ENCODE results near the gene USP24. TPM values are rescaled to one million over a fixed set of nuclear protein-coding genes. Genes with fewer than 3 reads are reported as not detected.
A peak's percentile ranks its signal among the peaks of the same experiment; 100 is the strongest.

The USP24 gene
- total and polyA plus RNA-seq, 3 donors from 2014 or later = 20.2 to 50.9 (median 50.3) TPM

- intact Hi-C loops (cut with DNase I; ENCODE audit: low total_unique reads) = no loop called here
- WGBS, 2 donors = 83 to 88% methylated on average over 6 of the region's 6 CpGs
- Histone ChIP-seq H3K4me1 (no peaks in the 10 kb centered on the region), H3K9me3 (no peaks in the 10 kb centered on the region), H3K27ac (no peak overlapping the region), H3K36me3 (ENCODE audit: low read depth, missing control alignments) (no peaks in the 10 kb centered on the region), H3K27me3 (no peaks in the 10 kb centered on the region), H3K4me3 (no peak overlapping the region)
- TF ChIP-seq POLR2A (IDR thresholded peaks at IDR 0.05) (no peak), CTCF (IDR thresholded peaks at IDR 0.05) (no peak)
- DNase-seq = no peak
Observed at GRCh38 chr1:55222152-55222551, 7.0 kb upstream of the USP24 start.

- no peaks in the 10 kb centered on the region for H3K9me3 ChIP-seq
- H3K27me3 ChIP-seq = no peaks in the 10 kb centered on the region
- WGBS, 2 donors = 33 to 44% methylated on average over 6 of the region's 6 CpGs
- intact Hi-C loops (cut with DNase I; ENCODE audit: low total_unique reads) = no loop called here
- no peak overlapping the region for H3K4me3 ChIP-seq
- DNase-seq = no peak
- TF ChIP-seq POLR2A (IDR thresholded peaks at IDR 0.05) = no peak
- TF ChIP-seq CTCF (IDR thresholded peaks at IDR 0.05) = no peak
- no peaks in the 10 kb centered on the region for H3K36me3 ChIP-seq (ENCODE audit: low read depth, missing control alignments)
- peaks cover 22% of the 10 kb centered on the region for H3K4me1 ChIP-seq
- H3K27ac ChIP-seq = no peak overlapping the region
Observed at GRCh38 chr1:55217226-55217986, 2.2 kb upstream of the USP24 start.

GRCh38 chr1:55216096-55216495 is 932 bp upstream of the USP24 start:
- intact Hi-C loops (cut with DNase I; ENCODE audit: low total_unique reads) = no loop called here
- H3K27ac ChIP-seq = peak overlapping the region; percentile 98 to 99
- no peaks in the 10 kb centered on the region for H3K36me3 ChIP-seq (ENCODE audit: low read depth, missing control alignments)
- TF ChIP-seq POLR2A (IDR thresholded peaks at IDR 0.05) (no peak), CTCF (IDR thresholded peaks at IDR 0.05) (no peak)
- peaks cover 33% of the 10 kb centered on the region for H3K4me1 ChIP-seq
- 2 to 5% methylated on average over 9 of the region's 9 CpGs for WGBS, 2 donors
- H3K4me3 ChIP-seq = peak overlapping the region; percentile 86 to 93
- no peaks in the 10 kb centered on the region for H3K27me3 ChIP-seq
- H3K9me3 ChIP-seq = no peaks in the 10 kb centered on the region
- no peak for DNase-seq

GRCh38 chr1:55214934-55215193 is 300 bp downstream of the USP24 start:
- 2% methylated on average over 16 of the region's 29 CpGs; no CpG with 5 or more reads in 1 of the 2 donors for WGBS, 2 donors
- peaks cover 36% of the 10 kb centered on the region for H3K4me1 ChIP-seq
- intact Hi-C loops (cut with DNase I; ENCODE audit: low total_unique reads) = no loop called here
- peak overlapping the region; percentile 86 to 93 for H3K4me3 ChIP-seq
- TF ChIP-seq POLR2A (IDR thresholded peaks at IDR 0.05) (no peak), CTCF (IDR thresholded peaks at IDR 0.05) (no peak)
- H3K27ac ChIP-seq = peak overlapping the region; percentile 98 to 99
- H3K9me3 ChIP-seq = no peaks in the 10 kb centered on the region
- H3K36me3 ChIP-seq (ENCODE audit: low read depth, missing control alignments) = no peaks in the 10 kb centered on the region
- DNase-seq = peak; percentile 52
- no peaks in the 10 kb centered on the region for H3K27me3 ChIP-seq
